ENCODE measurements around the gene GRIA4. TPM values are rescaled to one million over a fixed set of nuclear protein-coding genes. Genes with fewer than 3 reads are reported as not detected.
"Not testable (repeated sequence)": the region's sequence is repeated elsewhere in the genome, so short reads cannot be mapped to it uniquely, and the experiment has no call there.

Gene GRIA4
- polyA plus RNA-seq, 3 donors, result 0.51 to 0.94 (median 0.72) TPM

- DNase-seq (ENCODE audit: low read depth in 3 of 3, low spot score in 2 of 3), result no peak
These were observed 173.3 kb downstream of the GRIA4 start for GRCh38 chr11:105783216-105783615.

- not testable (repeated sequence) for DNase-seq (ENCODE audit: low read depth in 3 of 3, low spot score in 2 of 3)
These were observed 176.0 kb downstream of the GRIA4 start for GRCh38 chr11:105785850-105786249.

GRCh38 chr11:105786741-105787140 lies 176.9 kb downstream of the GRIA4 start:
- DNase-seq (ENCODE audit: low read depth in 3 of 3, low spot score in 2 of 3), result no peak

GRCh38 chr11:105789579-105790420 lies 179.9 kb downstream of the GRIA4 start:
- DNase-seq (ENCODE audit: low read depth in 3 of 3, low spot score in 2 of 3), result no peak

- no peak for DNase-seq (ENCODE audit: low read depth in 3 of 3, low spot score in 2 of 3)
These were observed 181.0 kb downstream of the GRIA4 start for GRCh38 chr11:105790840-105791239.

GRCh38 chr11:105793092-105793491 lies 183.2 kb downstream of the GRIA4 start:
- no peak for DNase-seq (ENCODE audit: low read depth in 3 of 3, low spot score in 2 of 3)

- DNase-seq (ENCODE audit: low read depth in 3 of 3, low spot score in 2 of 3), result no peak
These were observed 189.4 kb downstream of the GRIA4 start for GRCh38 chr11:105799263-105799662.

- no peak for DNase-seq (ENCODE audit: low read depth in 3 of 3, low spot score in 2 of 3)
These were observed 190.0 kb downstream of the GRIA4 start for GRCh38 chr11:105799728-105800462.

GRCh38 chr11:105802390-105802789 lies 192.5 kb downstream of the GRIA4 start:
- DNase-seq (ENCODE audit: low read depth in 3 of 3, low spot score in 2 of 3), result no peak

GRCh38 chr11:105811242-105811641 lies 201.4 kb downstream of the GRIA4 start:
- no peak for DNase-seq (ENCODE audit: low read depth in 3 of 3, low spot score in 2 of 3)

- DNase-seq (ENCODE audit: low read depth in 3 of 3, low spot score in 2 of 3), result no peak
These were observed 211.5 kb downstream of the GRIA4 start for GRCh38 chr11:105821372-105821771.

GRCh38 chr11:105821781-105822180 lies 211.9 kb downstream of the GRIA4 start:
- DNase-seq (ENCODE audit: low read depth in 3 of 3, low spot score in 2 of 3), result no peak

- DNase-seq (ENCODE audit: low read depth in 3 of 3, low spot score in 2 of 3), result no peak
These were observed 213.7 kb downstream of the GRIA4 start for GRCh38 chr11:105823495-105824033.

- no peak for DNase-seq (ENCODE audit: low read depth in 3 of 3, low spot score in 2 of 3)
These were observed 214.7 kb downstream of the GRIA4 start for GRCh38 chr11:105824457-105825013.

GRCh38 chr11:105825141-105825540 lies 215.3 kb downstream of the GRIA4 start:
- no peak for DNase-seq (ENCODE audit: low read depth in 3 of 3, low spot score in 2 of 3)

GRCh38 chr11:105827906-105828305 lies 218.0 kb downstream of the GRIA4 start:
- DNase-seq (ENCODE audit: low read depth in 3 of 3, low spot score in 2 of 3), result no peak

- DNase-seq (ENCODE audit: low read depth in 3 of 3, low spot score in 2 of 3), result no peak
These were observed 219.2 kb downstream of the GRIA4 start for GRCh38 chr11:105829084-105829483.

- DNase-seq (ENCODE audit: low read depth in 3 of 3, low spot score in 2 of 3), result no peak
These were observed 224.6 kb downstream of the GRIA4 start for GRCh38 chr11:105834461-105834860.

GRCh38 chr11:105838668-105839384 lies 229.0 kb downstream of the GRIA4 start:
- peak in 1 of 3 donors; percentile 2 for DNase-seq (ENCODE audit: low read depth in 3 of 3, low spot score in 2 of 3)

GRCh38 chr11:105840391-105840790 lies 230.5 kb downstream of the GRIA4 start:
- no peak for DNase-seq (ENCODE audit: low read depth in 3 of 3, low spot score in 2 of 3)

GRCh38 chr11:105852403-105852802 lies 242.5 kb downstream of the GRIA4 start:
- DNase-seq (ENCODE audit: low read depth in 3 of 3, low spot score in 2 of 3), result no peak
